GM19023 (cell line): ENCODE data around the gene PCDH9.

Experiments used
- ATAC-seq: cut with Tn5 transposase; IDR thresholded peaks from one replicate; pipeline ENCODE4 v1.9.1; 2021; ENCODE audit warnings: mild to moderate bottlenecking, moderate library complexity; ENCODE audit not compliant: unreplicated experiment

Gene PCDH9

DNA sequence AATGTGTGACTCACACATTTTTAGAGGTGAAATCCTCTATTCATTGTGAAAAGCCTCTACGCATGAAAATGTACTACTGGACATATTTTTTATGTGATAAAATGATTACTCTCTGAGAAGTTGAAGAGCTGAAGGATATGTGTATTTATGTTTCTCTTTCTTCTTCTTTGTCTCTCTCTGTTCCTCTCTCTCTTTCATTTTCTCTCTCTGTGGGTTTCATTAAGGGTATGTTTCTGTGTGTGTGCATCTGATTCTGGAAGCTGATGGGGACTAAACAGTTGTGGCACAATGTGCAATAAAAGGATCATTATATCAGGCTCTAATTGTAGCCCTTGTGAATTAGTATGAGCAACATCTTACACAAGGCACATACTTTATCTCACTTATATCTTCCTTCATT, 867.7 kb downstream of the PCDH9 start:
- ATAC-seq: no peak

DNA sequence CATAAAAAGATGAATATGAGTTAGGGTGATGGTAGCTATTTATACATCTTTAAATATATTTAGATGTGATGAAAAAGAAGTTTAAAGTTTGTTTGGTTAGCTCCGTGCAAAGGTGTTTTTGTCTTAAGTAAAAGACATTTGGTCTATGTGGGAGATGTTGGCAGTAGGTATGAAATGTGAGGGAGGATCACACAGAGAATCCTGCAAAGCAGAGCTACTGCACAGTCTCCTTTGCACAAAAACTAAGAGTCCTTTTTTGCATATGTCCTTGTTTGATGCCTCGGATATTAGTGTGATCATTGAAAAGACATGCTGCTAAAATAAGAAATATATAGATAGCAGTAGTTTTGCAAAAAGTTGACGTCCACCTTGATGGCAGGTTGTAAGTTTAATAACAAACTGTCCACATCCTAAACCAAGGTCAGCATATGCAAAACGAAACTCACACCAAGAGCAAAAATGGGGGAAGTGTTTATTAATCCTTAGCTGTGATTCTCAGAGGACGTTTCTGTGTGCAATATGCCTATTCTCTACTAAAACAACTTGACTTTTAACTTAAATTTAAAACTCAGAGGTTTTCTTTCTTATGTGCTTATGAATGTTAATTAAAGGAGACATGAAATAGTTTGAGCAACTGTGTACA, 870.1 kb downstream of the PCDH9 start:
- no peak for ATAC-seq

DNA sequence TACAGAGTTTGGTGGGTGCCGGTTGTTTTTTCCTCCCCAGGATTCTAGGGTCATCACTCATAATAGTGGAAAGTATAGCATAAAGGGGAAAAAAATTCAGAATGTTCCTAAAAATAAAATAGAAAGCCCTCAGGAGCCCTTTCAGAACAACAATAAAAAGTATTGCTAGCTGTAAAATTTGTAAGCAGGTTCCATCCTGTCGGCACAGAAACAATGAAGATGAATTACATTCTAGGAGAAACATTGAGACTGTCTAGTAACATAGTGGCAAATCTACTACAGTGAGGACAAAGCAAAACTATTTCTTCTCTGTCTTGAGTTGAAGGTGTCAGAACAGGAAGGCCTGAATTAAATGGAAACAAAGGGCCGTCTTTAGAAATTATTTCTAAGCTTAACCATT, 870.7 kb downstream of the PCDH9 start:
- ATAC-seq: no peak

- ATAC-seq: no peak
These were observed 871.6 kb downstream of the PCDH9 start for GRCh38 chr13:66358564-66358963.

GRCh38 chr13:66357463-66357862, 872.7 kb downstream of the PCDH9 start:
- ATAC-seq: no peak

DNA sequence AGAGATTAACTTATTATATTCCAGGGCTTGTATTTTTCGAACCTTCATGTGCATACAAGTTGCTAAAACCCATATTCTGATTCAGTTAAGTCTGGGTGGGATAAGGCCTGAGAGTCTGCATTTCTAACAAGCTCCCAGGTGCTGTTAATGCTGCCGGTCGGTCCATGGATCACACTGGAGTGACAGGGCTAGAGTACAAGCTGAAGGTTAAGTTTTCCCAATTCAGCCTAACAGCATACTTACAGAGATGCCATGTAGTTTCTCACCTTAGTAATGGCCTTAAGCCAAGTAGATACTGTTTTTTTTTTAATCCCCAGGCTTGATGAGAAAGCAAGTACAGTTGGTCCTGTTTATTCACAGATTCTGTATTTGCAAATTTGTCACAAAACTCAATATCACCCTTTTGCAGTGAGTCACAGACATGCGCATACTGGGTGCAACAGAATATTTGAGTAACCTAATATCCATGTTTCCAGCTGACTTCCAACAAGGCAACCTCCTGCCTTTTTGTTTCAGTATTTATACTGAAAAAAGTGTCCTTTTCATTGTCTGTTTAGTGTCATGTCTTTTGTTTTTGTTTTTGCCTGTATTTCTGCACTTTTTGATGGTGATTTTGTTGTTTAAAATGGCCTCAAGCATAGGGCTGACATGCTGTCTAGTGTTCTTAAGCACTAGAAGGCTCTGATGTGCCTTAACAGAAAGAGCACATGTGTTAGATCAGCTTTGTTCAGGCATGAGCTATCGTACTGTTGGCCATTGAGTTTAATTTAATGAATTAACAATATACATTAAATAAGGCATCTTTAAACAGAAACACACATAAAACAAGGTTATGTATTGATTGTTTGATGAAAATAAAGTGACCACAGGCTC, 875.0 kb downstream of the PCDH9 start:
- no peak for ATAC-seq

- ATAC-seq: no peak
These were observed 876.5 kb downstream of the PCDH9 start for GRCh38 chr13:66353664-66354063.

DNA sequence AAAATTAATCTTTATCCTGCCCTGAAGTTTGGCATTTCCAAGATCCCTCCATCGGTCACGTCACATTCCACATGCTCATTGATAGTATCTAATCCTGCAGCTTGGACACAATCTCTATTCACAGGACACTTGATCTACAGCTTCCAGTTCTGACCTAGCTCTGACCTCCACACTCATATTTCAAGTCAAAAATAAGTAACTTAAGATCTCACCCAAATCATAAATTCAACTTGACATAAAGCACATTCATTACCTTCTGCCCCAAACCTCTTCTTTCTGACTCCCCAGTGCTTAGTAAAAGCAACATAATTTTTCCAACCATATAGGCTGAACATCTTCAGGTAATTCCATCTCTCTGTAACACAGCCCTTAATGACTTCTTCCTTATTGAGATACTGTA, 880.2 kb downstream of the PCDH9 start:
- no peak for ATAC-seq

- no peak for ATAC-seq
These were observed 881.1 kb downstream of the PCDH9 start for GRCh38 chr13:66348745-66349690.

DNA sequence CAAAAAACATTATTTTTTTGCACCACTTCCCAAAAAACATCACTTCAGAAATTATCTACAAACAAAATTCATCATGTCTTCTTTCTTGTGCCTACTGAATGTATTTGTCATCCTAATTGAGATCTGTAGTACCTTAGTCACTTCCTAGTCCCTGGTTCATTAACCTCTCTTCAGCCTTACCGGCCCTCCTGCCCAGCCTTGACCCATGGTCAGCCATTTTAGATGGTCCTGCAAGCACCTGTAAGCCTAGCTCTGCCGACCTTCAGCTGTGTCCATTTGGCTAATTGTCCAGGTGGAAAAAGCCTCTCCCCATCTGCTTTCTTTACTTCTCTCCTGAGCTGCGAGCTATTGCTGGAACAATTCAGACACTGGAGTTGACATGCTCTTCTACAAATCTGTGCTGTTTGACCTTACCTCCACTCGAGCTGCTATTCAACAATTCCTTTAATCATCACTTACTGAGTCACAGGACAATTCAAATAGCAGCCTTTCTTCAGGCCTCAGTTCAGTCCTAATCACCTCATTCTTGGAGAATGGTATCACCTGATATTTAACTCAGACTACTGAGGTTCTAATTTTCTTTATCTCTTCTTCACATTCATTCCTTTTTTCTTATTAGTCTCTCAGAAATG, 882.5 kb downstream of the PCDH9 start:
- no peak for ATAC-seq

DNA sequence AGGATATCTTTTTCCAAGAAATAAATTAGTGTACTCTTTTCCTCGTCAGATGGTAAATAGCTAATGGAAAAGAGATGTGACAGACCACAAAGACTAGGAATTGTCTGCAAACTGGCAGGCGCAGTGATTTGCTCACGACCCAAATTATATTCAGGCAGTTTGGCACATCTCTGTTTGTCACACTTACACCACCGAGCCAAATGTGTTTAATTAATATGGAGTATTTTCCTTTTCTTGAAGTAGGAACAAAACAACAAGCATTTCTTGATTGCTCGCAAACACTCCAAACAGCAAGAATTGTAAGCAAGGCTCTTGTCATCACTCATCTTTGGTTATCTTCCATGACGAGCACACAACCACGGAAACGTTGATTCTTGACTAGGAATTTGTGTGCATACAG, 884.2 kb downstream of the PCDH9 start:
- ATAC-seq: no peak

DNA sequence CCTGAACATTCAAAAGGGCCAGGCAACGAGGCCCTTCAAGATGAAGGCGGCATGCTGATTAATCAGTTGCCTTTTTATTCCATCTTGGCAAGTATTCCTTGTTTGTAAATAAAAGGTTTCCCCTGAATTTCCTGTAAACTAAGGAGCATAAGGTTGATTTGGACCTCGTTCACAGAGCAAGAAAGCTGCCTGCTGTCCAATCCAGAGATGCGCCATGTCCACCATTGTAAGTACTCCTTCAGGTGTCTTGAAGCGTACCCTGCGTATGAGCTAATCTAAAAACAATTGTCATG, 884.7 kb downstream of the PCDH9 start:
- ATAC-seq: no peak

GRCh38 chr13:66344805-66345517, 885.2 kb downstream of the PCDH9 start:
- ATAC-seq: no peak

DNA sequence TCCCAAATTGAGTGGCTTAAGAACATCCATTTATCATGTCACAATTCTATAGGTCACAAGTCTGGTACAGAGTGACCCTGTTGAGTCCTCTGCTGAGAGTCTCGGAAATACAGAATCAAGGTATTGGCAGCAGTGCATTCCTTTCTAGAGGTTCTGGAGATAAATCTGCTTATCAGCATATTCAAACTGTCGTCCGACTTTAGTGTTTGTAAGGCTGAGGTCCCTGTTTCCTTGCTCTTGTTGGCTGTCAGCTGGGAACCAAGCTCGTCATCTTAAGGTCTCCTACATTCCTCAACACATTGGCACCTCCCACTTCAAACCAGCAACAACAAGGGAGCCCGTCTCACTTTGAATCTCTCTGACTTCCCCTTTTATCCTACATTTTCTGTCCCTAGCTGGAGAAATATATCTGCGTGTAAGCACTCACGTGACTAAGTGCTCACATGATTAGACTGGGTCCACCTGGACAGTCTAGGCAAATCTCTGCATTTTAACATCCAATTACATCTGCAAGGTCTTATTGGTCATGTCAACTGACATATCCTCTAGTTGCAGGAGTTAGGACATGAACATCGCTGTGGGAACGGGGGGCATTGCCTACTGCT, 886.8 kb downstream of the PCDH9 start:
- ATAC-seq: no peak

GRCh38 chr13:66341635-66342377, 888.3 kb downstream of the PCDH9 start:
- no peak for ATAC-seq

- ATAC-seq: no peak
These were observed 890.9 kb downstream of the PCDH9 start for GRCh38 chr13:66339214-66339613.

DNA sequence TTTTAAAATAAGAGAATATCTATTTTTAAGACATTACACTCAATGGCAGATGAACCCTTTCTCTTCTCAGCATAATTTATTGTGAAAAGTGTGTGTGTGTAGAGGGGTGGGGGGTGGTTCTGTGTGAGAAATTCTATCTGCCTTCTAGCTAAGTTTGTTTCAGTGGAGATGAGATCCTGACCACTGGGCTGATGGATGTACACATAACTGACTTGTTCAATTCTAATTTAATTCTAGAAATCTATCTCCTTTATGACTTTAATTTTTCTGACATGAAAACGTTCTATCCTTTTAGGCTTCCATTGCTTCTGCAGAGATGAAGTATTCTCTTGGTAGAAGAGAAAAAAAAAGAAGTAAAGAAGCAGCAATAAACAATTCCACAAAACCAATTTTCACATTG, 891.6 kb downstream of the PCDH9 start:
- no peak for ATAC-seq

DNA sequence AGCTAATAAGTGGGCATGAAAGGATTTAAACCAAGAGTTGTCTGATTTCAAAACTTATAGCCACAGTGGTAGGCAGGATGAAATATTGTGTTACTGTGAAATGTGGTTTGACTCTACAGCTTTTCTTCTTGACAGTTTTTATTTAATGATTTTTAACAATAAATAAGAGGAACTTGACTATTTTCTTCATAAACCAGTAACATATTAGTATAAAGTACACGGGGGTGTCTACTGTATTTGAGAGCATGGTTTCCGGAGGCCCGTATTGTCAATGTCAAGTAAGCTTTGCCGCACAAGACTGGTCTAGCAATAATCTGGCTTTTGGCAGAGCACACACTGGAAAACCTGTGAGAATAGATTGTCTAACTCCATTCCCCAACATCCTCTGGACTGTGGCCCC, 894.5 kb downstream of the PCDH9 start:
- ATAC-seq: no peak

DNA sequence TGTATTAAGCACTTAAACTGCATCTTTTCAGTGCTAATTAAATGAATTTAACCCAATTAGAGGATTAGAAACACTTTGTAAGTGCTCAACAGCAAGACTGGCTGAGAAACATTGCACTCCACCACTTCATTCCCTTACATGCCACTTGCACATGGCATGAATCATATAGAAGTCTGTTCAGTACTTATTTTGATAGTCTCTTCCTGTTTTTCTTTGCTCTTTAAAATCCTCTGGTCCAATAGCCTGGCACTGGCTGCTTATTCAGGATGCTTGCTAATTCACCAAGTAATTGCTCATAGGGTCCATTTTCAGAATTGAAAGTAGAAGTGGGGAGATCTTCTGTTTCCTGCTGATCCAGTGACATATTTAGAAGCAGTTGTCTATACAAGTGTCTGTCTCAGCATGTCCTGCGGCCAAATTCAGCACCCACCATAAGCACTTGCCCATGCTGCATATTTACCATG, 900.1 kb downstream of the PCDH9 start:
- ATAC-seq: no peak
